ENCODE data around the gene OGDH.
"Not testable (repeated sequence)": the region's sequence is repeated elsewhere in the genome, so short reads cannot be mapped to it uniquely, and the experiment has no call there.

OGDH gene

GRCh38 chr7:44709011-44709915, 102.8 kb downstream of the OGDH start:
- DNase-seq, result no peak

- DNase-seq, result no peak
Observed at GRCh38 chr7:44709945-44710596, 103.6 kb downstream of the OGDH start.

GRCh38 chr7:44711528-44711927, 105.1 kb downstream of the OGDH start:
- DNase-seq, result no peak

- no peak for DNase-seq
Observed at GRCh38 chr7:44712012-44712411, 105.6 kb downstream of the OGDH start.

- DNase-seq, result no peak
Observed at GRCh38 chr7:44713141-44713540, 106.7 kb downstream of the OGDH start.

- no peak for DNase-seq
Observed at GRCh38 chr7:44713680-44714335, 107.4 kb downstream of the OGDH start.

- DNase-seq, result no peak
Observed at GRCh38 chr7:44716205-44716604, 109.8 kb downstream of the OGDH start.

GRCh38 chr7:44720301-44720700, 113.9 kb downstream of the OGDH start:
- no peak for DNase-seq

GRCh38 chr7:44724276-44724675, 117.8 kb downstream of the OGDH start:
- no peak for DNase-seq

- not testable (repeated sequence) for DNase-seq
Observed at GRCh38 chr7:44726250-44726649, 119.8 kb downstream of the OGDH start.

GRCh38 chr7:44727158-44727936, 120.9 kb downstream of the OGDH start:
- DNase-seq, result no peak

- no peak for DNase-seq
Observed at GRCh38 chr7:44727937-44728262, 121.5 kb downstream of the OGDH start.

- no peak for DNase-seq
Observed at GRCh38 chr7:44729949-44730590, 123.6 kb downstream of the OGDH start.

- not testable (repeated sequence) for DNase-seq
Observed at GRCh38 chr7:44732971-44733370, 126.5 kb downstream of the OGDH start.

- no peak for DNase-seq
Observed at GRCh38 chr7:44733708-44734481, 127.5 kb downstream of the OGDH start.

GRCh38 chr7:44735403-44736165, 129.2 kb downstream of the OGDH start:
- DNase-seq, result no peak

- no peak for DNase-seq
Observed at GRCh38 chr7:44736896-44737295, 130.5 kb downstream of the OGDH start.

GRCh38 chr7:44738051-44738723, 131.8 kb downstream of the OGDH start:
- no peak for DNase-seq

GRCh38 chr7:44738876-44739665, 132.6 kb downstream of the OGDH start:
- no peak for DNase-seq
